Measurements from ENCODE around the gene BMAL2. TPM values are rescaled to one million over a fixed set of nuclear protein-coding genes. Genes with fewer than 3 reads are reported as not detected.
A peak's percentile ranks its signal among the peaks of the same experiment; 100 is the strongest.

BMAL2 gene
- polyA plus RNA-seq, 1 donor from 2014 or later, result 2.1 TPM

- H3K36me3 Mint-ChIP-seq, result peaks cover 5% of the 10 kb centered on the region
- no peak overlapping the region for H3K27ac Mint-ChIP-seq
- no peaks in the 10 kb centered on the region for H3K27me3 Mint-ChIP-seq
- no peak overlapping the region for H3K4me3 Mint-ChIP-seq
- peaks cover 0 to 2% (median 0%) of the 10 kb centered on the region in 3 donors for H3K4me1 Mint-ChIP-seq
- no peaks in the 10 kb centered on the region for H3K9me3 Mint-ChIP-seq
Measured at GRCh38 chr12:27355979-27356378, 23.3 kb downstream of the BMAL2 start.

- Mint-ChIP-seq H3K27ac (no peak overlapping the region), H3K36me3 (peaks cover 4% of the 10 kb centered on the region), H3K9me3 (peaks cover 0 to 9% (median 0%) of the 10 kb centered on the region in 3 donors), H3K4me1 (peaks cover 0 to under 1% (median 0%) of the 10 kb centered on the region in 3 donors), H3K4me3 (peak overlapping the region in 1 of 4 donors; percentile 25), H3K27me3 (no peaks in the 10 kb centered on the region)
Measured at GRCh38 chr12:27359578-27360340, 27.1 kb downstream of the BMAL2 start.

GRCh38 chr12:27361372-27361771 lies 28.7 kb downstream of the BMAL2 start:
- peaks cover 4% of the 10 kb centered on the region for H3K36me3 Mint-ChIP-seq
- peaks cover 0 to 9% (median 0%) of the 10 kb centered on the region in 3 donors for H3K9me3 Mint-ChIP-seq
- no peak overlapping the region for H3K27ac Mint-ChIP-seq
- no peaks in the 10 kb centered on the region for H3K4me1 Mint-ChIP-seq
- peak overlapping the region in 1 of 4 donors; percentile 10 for H3K4me3 Mint-ChIP-seq
- no peaks in the 10 kb centered on the region for H3K27me3 Mint-ChIP-seq

- H3K27me3 Mint-ChIP-seq, result no peaks in the 10 kb centered on the region
- H3K36me3 Mint-ChIP-seq, result no peaks in the 10 kb centered on the region
- no peak overlapping the region for H3K4me3 Mint-ChIP-seq
- no peak overlapping the region for H3K27ac Mint-ChIP-seq
- peaks cover 0 to 9% (median 0%) of the 10 kb centered on the region in 3 donors for H3K9me3 Mint-ChIP-seq
- peaks cover 0 to 3% (median 0%) of the 10 kb centered on the region in 3 donors for H3K4me1 Mint-ChIP-seq
Measured at GRCh38 chr12:27366621-27367020, 34.0 kb downstream of the BMAL2 start.

- H3K4me3 Mint-ChIP-seq, result no peak overlapping the region
- H3K4me1 Mint-ChIP-seq, result peaks cover 0 to 3% (median 0%) of the 10 kb centered on the region in 3 donors
- H3K36me3 Mint-ChIP-seq, result no peaks in the 10 kb centered on the region
- no peaks in the 10 kb centered on the region for H3K27me3 Mint-ChIP-seq
- H3K9me3 Mint-ChIP-seq, result peaks cover 0 to 9% (median 0%) of the 10 kb centered on the region in 3 donors
- H3K27ac Mint-ChIP-seq, result no peak overlapping the region
Measured at GRCh38 chr12:27367078-27367477, 34.4 kb downstream of the BMAL2 start.

- Mint-ChIP-seq H3K27ac (no peak overlapping the region), H3K36me3 (no peaks in the 10 kb centered on the region), H3K27me3 (no peaks in the 10 kb centered on the region), H3K9me3 (no peaks in the 10 kb centered on the region), H3K4me3 (no peak overlapping the region), H3K4me1 (no peaks in the 10 kb centered on the region)
Measured at GRCh38 chr12:27382171-27382795, 49.6 kb downstream of the BMAL2 start.

Other genes starting within 250 kb of the BMAL2 start
- 12.7 TPM for gene STK38L, start 88.5 kb upstream of the BMAL2 start, polyA plus RNA-seq
- not detected for gene SMCO2, start 113.9 kb downstream of the BMAL2 start, polyA plus RNA-seq
- 2.2 TPM for gene PPFIBP1, start 191.4 kb downstream of the BMAL2 start, polyA plus RNA-seq